IPS-20b (cell line): ENCODE measurements around the gene ANKRD31.
"Not testable (repeated sequence)": the region's sequence is repeated elsewhere in the genome, so short reads cannot be mapped to it uniquely, and the experiment has no call there.

Experiments used
- H3K27ac ChIP-seq: one replicate; pipeline ENCODE4 v1.5.1; 2013; ENCODE audit warnings: low read length
- H3K27me3 ChIP-seq: 2 replicates; pipeline ENCODE4 v1.6.1; 2013; ENCODE audit warnings: mild to moderate bottlenecking, low read length, inconsistent platforms; ENCODE audit not compliant: insufficient read depth
- H3K36me3 ChIP-seq: 2 replicates; pipeline ENCODE4 v1.6.1; 2013; ENCODE audit warnings: low read depth, mild to moderate bottlenecking, inconsistent platforms, low read length, moderate library complexity; ENCODE audit not compliant: insufficient read depth
- H3K4me1 ChIP-seq: 2 replicates; pipeline ENCODE4 v1.6.1; 2013; ENCODE audit warnings: mild to moderate bottlenecking, control low read depth, inconsistent platforms, low read length, moderate library complexity; ENCODE audit not compliant: insufficient read depth
- H3K4me3 ChIP-seq: 2 replicates; pipeline ENCODE4 v1.5.1; 2013; ENCODE audit warnings: mild to moderate bottlenecking, low read length, inconsistent platforms
- H3K9ac ChIP-seq: 2 replicates; pipeline ENCODE4 v1.6.1; 2013; ENCODE audit warnings: low read depth, mild to moderate bottlenecking, inconsistent platforms, low read length, moderate library complexity
- H3K9me3 ChIP-seq: 2 replicates; pipeline ENCODE4 v1.6.1; 2013; ENCODE audit warnings: mild to moderate bottlenecking, low read depth, low read length, inconsistent platforms; ENCODE audit not compliant: insufficient read depth

The ANKRD31 gene

DNA sequence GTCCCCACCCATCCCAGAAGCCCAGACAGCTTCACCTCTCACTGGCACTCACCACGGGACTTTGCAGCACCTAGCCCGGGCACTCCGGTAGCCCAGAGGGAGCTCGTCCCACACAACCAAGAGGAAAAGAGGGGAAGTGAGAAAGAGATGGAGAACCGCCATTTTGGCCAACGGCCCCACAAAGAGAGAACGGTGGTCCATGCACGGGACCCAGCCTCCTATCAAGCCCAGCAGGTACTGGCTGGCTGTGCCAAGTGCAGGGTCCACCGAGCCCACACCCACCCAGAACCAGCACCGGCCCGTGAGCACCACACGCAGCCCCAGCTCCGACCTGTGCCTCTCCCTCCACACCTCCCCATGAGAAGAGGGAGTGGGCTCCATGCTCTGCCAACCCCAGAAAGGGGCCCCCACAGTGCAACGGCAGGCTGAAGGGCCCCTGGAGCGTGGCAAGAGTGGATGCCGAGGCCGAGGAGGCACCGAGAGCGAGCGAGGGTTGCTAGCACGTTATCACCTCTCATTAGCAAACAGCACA is 105.8 kb downstream of the ANKRD31 start:
- Histone ChIP-seq H3K27ac (no peak overlapping the region), H3K36me3 (no peaks in the 10 kb centered on the region), H3K4me3 (no peak overlapping the region), H3K27me3 (no peaks in the 10 kb centered on the region), H3K9ac (no peak overlapping the region), H3K4me1 (no peaks in the 10 kb centered on the region), H3K9me3 (peaks cover 14% of the 10 kb centered on the region)

DNA sequence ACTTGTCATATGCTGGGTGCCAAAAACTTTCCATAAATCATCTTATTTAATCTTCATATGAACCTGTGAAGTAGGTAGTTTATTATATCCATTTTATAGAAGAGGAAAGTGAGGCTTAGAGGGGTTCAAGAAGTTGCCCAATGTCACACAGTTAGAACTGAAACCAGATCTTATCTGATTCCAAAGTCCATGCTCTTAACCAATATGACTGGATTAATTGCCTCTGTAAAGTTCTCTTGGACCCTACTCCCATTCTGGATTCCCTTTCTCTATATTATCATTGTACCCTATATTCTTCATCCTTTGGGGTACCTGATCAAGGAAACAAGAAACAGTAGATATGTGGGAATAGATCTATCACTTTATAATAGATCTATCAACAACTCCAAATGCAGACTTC is 119.8 kb downstream of the ANKRD31 start:
- no peaks in the 10 kb centered on the region for H3K36me3 ChIP-seq
- H3K9me3 ChIP-seq = no peaks in the 10 kb centered on the region
- H3K9ac ChIP-seq = no peak overlapping the region
- H3K27ac ChIP-seq = no peak overlapping the region
- no peak overlapping the region for H3K4me3 ChIP-seq
- H3K27me3 ChIP-seq = no peaks in the 10 kb centered on the region
- no peaks in the 10 kb centered on the region for H3K4me1 ChIP-seq

DNA sequence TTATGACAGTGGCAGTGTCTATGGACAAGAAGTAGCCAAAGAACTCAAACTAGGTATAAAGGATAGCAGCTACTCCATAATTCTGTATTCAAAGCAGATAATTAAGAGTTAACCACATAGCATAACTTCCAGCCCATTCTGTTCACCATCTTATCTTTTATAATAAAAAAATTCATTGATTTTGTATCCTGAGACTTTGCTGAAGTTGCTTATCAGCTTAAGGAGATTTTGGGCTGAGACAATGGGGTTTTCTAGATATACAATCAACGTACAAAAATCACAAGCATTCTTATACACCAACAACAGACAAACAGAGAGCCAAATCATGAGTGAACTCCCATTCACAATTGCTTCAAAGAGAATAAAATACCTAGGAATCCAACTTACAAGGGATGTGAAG is 122.4 kb downstream of the ANKRD31 start:
- not testable (repeated sequence) for H3K9me3 ChIP-seq, H3K4me1 ChIP-seq, H3K9ac ChIP-seq, H3K4me3 ChIP-seq, H3K27ac ChIP-seq, H3K27me3 ChIP-seq, H3K36me3 ChIP-seq

DNA sequence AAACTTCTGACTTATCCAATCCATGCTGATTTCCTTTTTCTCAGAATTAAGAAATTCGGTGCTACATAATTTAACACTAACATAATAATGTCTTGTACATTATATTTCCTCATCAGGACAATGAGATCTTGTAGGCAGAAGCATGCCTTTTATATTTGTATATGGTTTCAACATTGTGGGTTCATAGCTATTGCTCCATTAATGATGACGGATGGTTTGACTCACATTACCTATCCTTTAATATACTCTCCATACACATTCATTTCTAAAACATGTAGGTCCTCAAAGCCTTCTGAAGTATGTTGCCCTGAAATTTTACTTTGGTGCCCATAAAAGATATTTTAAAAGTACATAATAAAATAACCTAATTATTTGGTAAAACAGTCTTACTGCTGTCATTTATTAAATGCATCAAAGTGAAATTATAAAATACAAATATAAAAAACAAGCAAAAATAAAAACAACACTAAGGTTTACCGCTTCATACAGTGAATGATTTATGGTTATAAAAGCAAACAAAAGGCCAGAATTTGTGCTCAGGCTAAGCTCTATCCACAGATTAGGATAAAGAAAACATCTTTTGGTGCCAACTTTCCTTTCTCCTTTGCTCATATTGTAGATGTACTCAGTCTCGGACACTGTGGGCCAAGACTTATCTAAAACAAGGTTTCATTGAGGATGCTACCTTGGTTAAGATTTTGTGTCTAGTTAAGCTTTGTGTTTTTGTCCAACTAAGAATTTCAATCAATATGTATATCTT is 123.1 kb downstream of the ANKRD31 start:
- H3K36me3 ChIP-seq = no peaks in the 10 kb centered on the region
- no peaks in the 10 kb centered on the region; the same call in 1 of the 2 replicates for H3K4me1 ChIP-seq
- no peak overlapping the region for H3K9ac ChIP-seq
- H3K27ac ChIP-seq = no peak overlapping the region
- H3K4me3 ChIP-seq = no peak overlapping the region
- H3K27me3 ChIP-seq = no peaks in the 10 kb centered on the region
- H3K9me3 ChIP-seq = no peaks in the 10 kb centered on the region

DNA sequence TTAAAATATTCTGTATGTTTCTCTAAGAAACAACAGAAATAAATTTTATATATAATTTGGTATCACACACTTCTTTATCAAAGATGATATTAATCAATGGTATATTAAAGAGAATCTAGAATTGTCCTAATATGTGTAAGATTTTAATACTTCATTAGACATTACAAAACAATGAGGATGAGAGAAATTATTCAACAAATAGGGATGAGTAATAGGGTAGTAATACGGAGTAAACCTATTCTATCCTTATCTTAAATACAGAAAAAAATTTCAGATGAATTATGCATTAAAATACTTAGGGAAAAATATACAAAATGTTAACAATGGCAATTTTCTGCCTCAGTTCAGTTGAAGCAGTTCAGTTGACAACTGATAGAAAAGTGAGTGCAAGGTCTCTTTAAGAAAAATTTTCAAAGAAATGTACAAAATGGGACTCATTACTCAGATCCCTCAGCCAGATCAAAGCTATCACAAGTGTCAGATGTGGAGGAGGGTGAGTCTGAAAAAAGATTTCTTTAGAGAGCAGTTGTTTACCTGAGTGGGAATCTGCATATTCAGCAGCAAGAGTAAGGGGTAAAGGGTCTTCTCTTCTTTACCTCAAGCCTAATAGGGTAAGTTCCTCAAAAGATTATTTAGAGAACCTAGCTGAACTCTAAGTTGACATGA is 127.6 kb downstream of the ANKRD31 start:
- Histone ChIP-seq H3K4me1 (no peaks in the 10 kb centered on the region; the same call in 1 of the 2 replicates), H3K27me3 (no peaks in the 10 kb centered on the region), H3K4me3 (no peak overlapping the region), H3K27ac (no peak overlapping the region), H3K9me3 (no peaks in the 10 kb centered on the region), H3K9ac (no peak overlapping the region), H3K36me3 (no peaks in the 10 kb centered on the region)

DNA sequence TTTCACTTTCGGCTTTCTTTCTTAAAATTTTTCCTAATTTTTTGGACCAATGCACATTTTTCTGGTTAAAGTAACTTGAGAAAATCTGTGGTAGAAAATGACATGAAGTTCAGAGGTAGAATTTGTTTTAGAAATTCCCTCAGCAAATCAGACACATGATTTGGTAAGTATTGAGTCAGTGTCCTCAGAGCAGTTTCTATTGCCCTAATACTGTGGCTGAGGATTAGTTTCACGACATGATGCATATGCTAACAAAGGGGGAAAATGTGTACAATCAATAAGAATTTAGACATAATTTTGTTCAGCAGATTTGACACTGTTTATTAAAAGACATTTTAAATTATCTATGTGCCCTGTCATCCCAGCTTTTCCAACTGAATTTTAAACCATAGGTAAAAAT is 128.2 kb downstream of the ANKRD31 start:
- Histone ChIP-seq H3K4me3 (no peak overlapping the region), H3K27ac (no peak overlapping the region), H3K9me3 (no peaks in the 10 kb centered on the region), H3K27me3 (no peaks in the 10 kb centered on the region), H3K36me3 (no peaks in the 10 kb centered on the region), H3K4me1 (no peaks in the 10 kb centered on the region; the same call in 1 of the 2 replicates), H3K9ac (no peak overlapping the region)

DNA sequence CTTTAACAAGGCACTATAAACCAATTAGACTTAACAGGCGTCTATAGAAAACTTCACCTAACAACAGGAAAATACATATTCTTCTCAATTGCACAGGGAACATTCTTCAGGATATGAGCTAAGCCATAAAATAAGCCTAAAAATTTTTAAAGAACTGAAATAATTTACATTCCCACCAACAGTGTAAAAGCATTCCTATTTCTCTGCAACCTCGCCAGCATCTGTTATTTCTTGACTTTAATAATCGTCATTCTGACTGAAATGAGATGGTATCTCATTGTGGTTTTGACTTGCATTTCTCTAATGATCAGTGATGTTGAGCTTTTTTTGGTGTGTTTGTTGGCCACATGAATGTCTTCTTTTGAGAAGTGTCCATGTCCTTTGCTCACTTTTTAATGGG is 140.7 kb downstream of the ANKRD31 start:
- H3K36me3 ChIP-seq, H3K27me3 ChIP-seq, H3K9me3 ChIP-seq, H3K4me1 ChIP-seq, H3K4me3 ChIP-seq, H3K27ac ChIP-seq, H3K9ac ChIP-seq: not testable (repeated sequence)

DNA sequence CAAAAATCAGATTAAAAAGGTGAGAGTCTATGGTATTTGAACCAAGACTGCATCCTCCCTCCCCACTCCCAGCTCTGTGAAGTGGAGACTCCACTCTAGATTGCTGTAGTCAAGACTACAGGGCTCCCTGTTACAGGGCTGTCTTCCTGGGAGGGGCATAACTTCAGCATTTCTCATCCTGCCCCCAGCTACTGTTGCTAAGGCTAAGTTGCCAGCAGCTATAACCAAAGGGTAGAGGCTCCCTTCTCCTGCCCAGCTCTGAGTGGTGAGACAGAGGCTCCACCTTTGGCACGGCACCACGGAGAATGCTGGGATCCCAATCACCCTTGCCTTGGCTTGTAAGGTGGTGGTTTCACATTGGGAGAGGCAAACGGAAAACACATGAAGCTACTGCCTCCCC is 145.1 kb downstream of the ANKRD31 start:
- no peak overlapping the region for H3K9ac ChIP-seq
- no peak overlapping the region for H3K4me3 ChIP-seq
- H3K9me3 ChIP-seq = no peaks in the 10 kb centered on the region
- no peaks in the 10 kb centered on the region for H3K27me3 ChIP-seq
- no peaks in the 10 kb centered on the region for H3K4me1 ChIP-seq
- no peaks in the 10 kb centered on the region for H3K36me3 ChIP-seq
- no peak overlapping the region for H3K27ac ChIP-seq

DNA sequence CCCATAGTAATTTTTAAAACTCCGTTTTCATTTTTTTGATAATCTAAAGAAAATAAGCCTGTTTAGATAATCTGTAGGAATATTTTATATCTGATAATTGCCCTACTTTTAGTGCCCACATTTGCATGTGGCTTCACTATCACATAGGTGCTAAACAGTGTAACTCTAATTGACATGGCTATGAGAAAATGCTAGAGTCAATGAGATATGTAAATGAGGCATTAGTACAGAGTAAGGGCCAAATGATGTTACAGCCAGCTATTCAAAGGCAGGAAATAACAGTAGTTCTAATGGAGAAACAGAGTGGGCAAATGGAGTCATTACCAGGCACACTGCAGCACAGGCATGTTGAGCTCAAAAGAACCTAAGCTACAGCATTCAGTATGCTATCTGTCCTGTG is 147.0 kb downstream of the ANKRD31 start:
- no peak overlapping the region for H3K27ac ChIP-seq
- no peaks in the 10 kb centered on the region for H3K4me1 ChIP-seq
- H3K9me3 ChIP-seq = no peaks in the 10 kb centered on the region
- no peaks in the 10 kb centered on the region for H3K36me3 ChIP-seq
- H3K27me3 ChIP-seq = no peaks in the 10 kb centered on the region
- H3K9ac ChIP-seq = no peak overlapping the region
- no peak overlapping the region for H3K4me3 ChIP-seq

DNA sequence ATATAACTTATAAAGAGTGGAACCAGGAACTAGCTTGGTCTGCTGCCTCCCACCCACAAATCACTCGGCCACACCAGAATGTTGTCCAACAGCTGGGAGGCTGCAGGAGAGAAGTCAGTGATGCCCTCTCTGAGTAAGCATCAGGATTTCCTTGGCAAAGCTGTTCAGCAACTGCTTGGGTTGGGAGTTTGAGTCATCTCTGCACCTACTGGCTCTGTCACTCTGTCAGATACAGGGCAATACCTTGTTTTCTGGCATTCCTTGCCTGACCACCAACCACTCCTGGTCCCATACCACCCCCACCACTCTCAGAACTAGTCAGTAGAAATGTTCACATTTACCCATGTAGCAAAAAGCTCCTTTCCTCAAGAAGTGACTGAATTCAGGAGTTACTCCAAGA is 147.5 kb downstream of the ANKRD31 start:
- H3K9ac ChIP-seq = no peak overlapping the region
- H3K9me3 ChIP-seq = no peaks in the 10 kb centered on the region
- H3K4me1 ChIP-seq = no peaks in the 10 kb centered on the region
- H3K27ac ChIP-seq = no peak overlapping the region
- H3K36me3 ChIP-seq = no peaks in the 10 kb centered on the region
- H3K27me3 ChIP-seq = no peaks in the 10 kb centered on the region
- no peak overlapping the region for H3K4me3 ChIP-seq

DNA sequence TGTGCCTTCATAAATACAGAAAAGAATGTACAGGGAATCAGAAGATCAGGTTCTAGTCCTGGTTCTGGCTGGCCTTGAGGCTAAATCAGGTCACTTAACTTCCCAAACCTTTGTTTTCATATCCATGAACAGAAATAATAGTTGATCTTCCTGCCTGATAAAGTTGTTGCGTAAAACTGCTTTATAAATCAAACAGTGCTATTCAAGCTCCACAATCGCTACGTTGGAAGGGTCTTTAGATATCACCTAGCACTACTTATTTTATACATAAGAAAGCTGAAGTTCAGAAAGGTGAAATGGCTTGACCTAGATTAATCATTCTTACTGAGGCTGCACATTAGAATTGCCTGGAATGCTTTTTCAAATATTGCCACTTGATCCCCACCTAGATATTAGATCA is 148.0 kb downstream of the ANKRD31 start:
- no peak overlapping the region for H3K27ac ChIP-seq
- H3K27me3 ChIP-seq = no peaks in the 10 kb centered on the region
- H3K4me1 ChIP-seq = no peaks in the 10 kb centered on the region
- no peak overlapping the region for H3K4me3 ChIP-seq
- no peaks in the 10 kb centered on the region for H3K36me3 ChIP-seq
- no peak overlapping the region for H3K9ac ChIP-seq
- no peaks in the 10 kb centered on the region for H3K9me3 ChIP-seq

DNA sequence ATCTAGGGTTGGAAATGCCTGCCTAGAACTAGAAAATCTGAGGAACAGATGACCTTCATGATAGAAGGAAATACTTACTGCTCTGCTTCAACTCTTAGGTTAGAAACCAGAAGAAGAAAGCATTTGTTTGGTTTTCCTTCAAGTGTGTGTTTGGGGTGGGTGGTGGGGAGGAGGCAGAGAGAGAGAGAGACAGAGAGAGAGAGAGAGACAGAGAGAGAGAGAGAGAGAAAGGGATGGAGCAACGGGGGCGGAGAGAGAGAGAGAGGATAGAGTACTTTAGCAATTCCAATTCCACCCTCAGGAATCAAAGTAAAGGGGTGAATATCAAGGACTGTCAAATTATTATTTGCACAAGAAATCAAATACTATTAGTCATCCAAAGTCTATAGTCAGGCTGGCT is 155.2 kb downstream of the ANKRD31 start:
- no peak overlapping the region for H3K9ac ChIP-seq
- no peak overlapping the region for H3K27ac ChIP-seq
- no peaks in the 10 kb centered on the region for H3K4me1 ChIP-seq
- no peaks in the 10 kb centered on the region for H3K9me3 ChIP-seq
- no peak overlapping the region for H3K4me3 ChIP-seq
- no peaks in the 10 kb centered on the region for H3K27me3 ChIP-seq
- no peaks in the 10 kb centered on the region for H3K36me3 ChIP-seq
